Astrocyte (in vitro differentiated cells and primary cell): ENCODE results near the gene CCNI. TPM values are rescaled to one million over a fixed set of nuclear protein-coding genes. Genes with fewer than 3 reads are reported as not detected.

ENCODE experiments used
- DNase-seq: peaks from one replicate; pipeline ENCODE4 v3.0.0-alpha.2; 2010; ENCODE audit warnings: low read depth
- FAIRE-seq: peaks from 2 replicates; lab custom pipeline; 2011; peaks lifted over from hg19 to GRCh38; lab: Jason Lieb, UNC
- H2AFZ ChIP-seq: 2 replicates; pipeline ENCODE4 v1.6.0; 2012; ENCODE audit warnings: low read depth, low read length, inconsistent platforms
- H3K27ac ChIP-seq: 2 replicates; pipeline ENCODE4 v1.5.1; 2011; ENCODE audit warnings: low read depth, low read length, inconsistent platforms
- H3K27me3 ChIP-seq: 2 replicates; pipeline ENCODE4 v1.6.0; 2011; ENCODE audit warnings: low read length, inconsistent platforms; ENCODE audit not compliant: insufficient read depth
- H3K36me3 ChIP-seq: 2 replicates; pipeline ENCODE4 v1.5.1; 2011; ENCODE audit warnings: low read length, inconsistent platforms; ENCODE audit not compliant: insufficient read depth
- H3K4me1 ChIP-seq: 2 replicates; pipeline ENCODE4 v1.5.1; 2011; ENCODE audit warnings: low read length, inconsistent platforms; ENCODE audit not compliant: insufficient read depth
- H3K4me2 ChIP-seq: 2 replicates; pipeline ENCODE4 v1.6.0; 2012; ENCODE audit warnings: low read length, inconsistent platforms
- H3K4me3 ChIP-seq: 2 replicates; pipeline ENCODE4 v1.5.1; 2011; ENCODE audit warnings: low read depth, mild to moderate bottlenecking, low read length, inconsistent platforms; ENCODE audit not compliant: insufficient read depth
- H3K79me2 ChIP-seq: 2 replicates; pipeline ENCODE4 v1.6.0; 2012; ENCODE audit warnings: mild to moderate bottlenecking, low read length, inconsistent platforms; ENCODE audit not compliant: insufficient read depth
- H3K9ac ChIP-seq: 2 replicates; pipeline ENCODE4 v1.6.0; 2012; ENCODE audit warnings: mild to moderate bottlenecking, low read length, inconsistent platforms
- H3K9me3 ChIP-seq: 2 replicates; pipeline ENCODE4 v1.5.1; 2012; ENCODE audit warnings: low read depth, mild to moderate bottlenecking, low read length, inconsistent platforms; ENCODE audit not compliant: insufficient read depth
- H4K20me1 ChIP-seq: 2 replicates; pipeline ENCODE4 v1.6.0; 2012; ENCODE audit warnings: low read length, inconsistent platforms; ENCODE audit not compliant: insufficient read depth
- H3K27ac Mint-ChIP-seq: one replicate; pipeline ENCODE4 v1.8.0; 2021; ENCODE audit warnings: mild to moderate bottlenecking, mixed read lengths; ENCODE audit not compliant: unreplicated experiment
- H3K27me3 Mint-ChIP-seq: one replicate; pipeline ENCODE4 v1.8.0; 2021; ENCODE audit warnings: low read depth, mixed read lengths; ENCODE audit not compliant: unreplicated experiment
- H3K36me3 Mint-ChIP-seq: one replicate; pipeline ENCODE4 v1.8.0; 2021; ENCODE audit warnings: low read depth, mixed read lengths; ENCODE audit not compliant: unreplicated experiment
- H3K4me1 Mint-ChIP-seq: one replicate; pipeline ENCODE4 v1.8.0; 2021; ENCODE audit warnings: low read depth, mixed read lengths; ENCODE audit not compliant: unreplicated experiment
- H3K4me3 Mint-ChIP-seq: one replicate; pipeline ENCODE4 v1.8.0; 2021; ENCODE audit warnings: mild to moderate bottlenecking, moderate library complexity, mixed read lengths; ENCODE audit not compliant: unreplicated experiment
- H3K9me3 Mint-ChIP-seq: one replicate; pipeline ENCODE4 v1.8.0; 2021; ENCODE audit warnings: mild to moderate bottlenecking, mixed read lengths; ENCODE audit not compliant: unreplicated experiment
- CTCF ChIP-seq: IDR thresholded peaks from 2 replicates; pipeline ENCODE4 v1.5.1; 2011; ENCODE audit warnings: low read depth, mild to moderate bottlenecking, inconsistent platforms, low read length, moderate library complexity; ENCODE audit not compliant: insufficient read depth
- EZH2 ChIP-seq: IDR thresholded peaks from 2 replicates; pipeline ENCODE4 v1.6.1; 2012; ENCODE audit warnings: mild to moderate bottlenecking, low read length, inconsistent platforms; ENCODE audit not compliant: insufficient read depth
- total RNA-seq: library from RNA; stranded (reverse); gene quantifications from 2 replicates; pipeline ENCODE4 v1.2.1, GENCODE V29; 2021

Gene CCNI
- total RNA-seq, 1 donor from 2014 or later, result 141 TPM

DNA sequence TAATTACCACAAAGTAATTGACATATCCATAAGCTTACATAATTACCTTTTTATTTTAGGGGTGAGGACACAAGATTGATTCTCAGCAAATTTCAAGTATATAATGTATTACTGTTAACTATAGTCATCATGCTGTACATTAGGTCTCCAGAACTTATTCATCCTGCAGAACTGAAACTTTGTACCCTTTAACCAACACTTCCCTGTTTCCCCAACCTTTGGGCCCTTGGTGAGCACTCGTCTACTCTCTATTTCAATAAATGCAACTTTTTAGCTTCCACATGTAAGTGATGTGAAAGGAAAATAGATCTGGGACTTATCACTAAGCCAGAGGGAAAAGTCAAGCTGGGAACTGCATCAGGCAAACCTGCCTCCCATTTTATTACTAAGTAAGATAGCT lies 47.6 kb upstream of the CCNI start:
- H3K27ac Mint-ChIP-seq, result no peak overlapping the region

GRCh38 chr4:77122656-77123055 lies 46.9 kb upstream of the CCNI start:
- Mint-ChIP-seq H3K4me1 (no peaks in the 10 kb centered on the region), H3K27ac (no peak overlapping the region), H3K9me3 (no peaks in the 10 kb centered on the region), H3K27me3 (peaks cover 16% of the 10 kb centered on the region), H3K36me3 (peaks cover 3% of the 10 kb centered on the region), H3K4me3 (no peak overlapping the region)
- TF ChIP-seq CTCF (no peak), EZH2 (no peak)
- Histone ChIP-seq H4K20me1 (no peaks in the 10 kb centered on the region), H3K27me3 (peaks cover 5% of the 10 kb centered on the region), H3K9me3 (no peaks in the 10 kb centered on the region), H3K4me3 (no peak overlapping the region), H3K36me3 (no peaks in the 10 kb centered on the region), H3K27ac (no peak overlapping the region), H2AFZ (no peak overlapping the region), H3K4me1 (no peaks in the 10 kb centered on the region), H3K79me2 (no peaks in the 10 kb centered on the region), H3K9ac (no peak overlapping the region), H3K4me2 (no peak overlapping the region)
- DNase-seq, result no peak
- no peak for FAIRE-seq

More for the DNA sequence above, 47.6 kb upstream of the CCNI start:
- H3K4me3 Mint-ChIP-seq, result no peak overlapping the region
- Histone ChIP-seq H3K9ac (no peak overlapping the region), H3K27ac (no peak overlapping the region), H3K9me3 (no peaks in the 10 kb centered on the region), H4K20me1 (no peaks in the 10 kb centered on the region), H3K4me3 (no peak overlapping the region), H3K27me3 (peaks cover 5% of the 10 kb centered on the region), H3K79me2 (no peaks in the 10 kb centered on the region), H3K4me2 (no peak overlapping the region), H3K36me3 (no peaks in the 10 kb centered on the region), H2AFZ (no peak overlapping the region), H3K4me1 (no peaks in the 10 kb centered on the region)
- TF ChIP-seq CTCF (no peak), EZH2 (no peak)
- H3K36me3 Mint-ChIP-seq, result peaks cover 3% of the 10 kb centered on the region
- DNase-seq (no peak), FAIRE-seq (no peak)
- H3K4me1 Mint-ChIP-seq, result no peaks in the 10 kb centered on the region
- peaks cover 18% of the 10 kb centered on the region for H3K27me3 Mint-ChIP-seq
- no peaks in the 10 kb centered on the region for H3K9me3 Mint-ChIP-seq

GRCh38 chr4:77121736-77122240 lies 46.0 kb upstream of the CCNI start:
- Histone ChIP-seq H3K4me1 (no peaks in the 10 kb centered on the region), H3K79me2 (no peaks in the 10 kb centered on the region), H3K9me3 (no peaks in the 10 kb centered on the region), H3K4me2 (no peak overlapping the region), H2AFZ (no peak overlapping the region), H4K20me1 (no peaks in the 10 kb centered on the region), H3K9ac (no peak overlapping the region), H3K27me3 (peaks cover 5% of the 10 kb centered on the region), H3K36me3 (no peaks in the 10 kb centered on the region), H3K27ac (no peak overlapping the region), H3K4me3 (no peak overlapping the region)
- no peak for DNase-seq
- H3K9me3 Mint-ChIP-seq, result no peaks in the 10 kb centered on the region
- no peaks in the 10 kb centered on the region for H3K4me1 Mint-ChIP-seq
- FAIRE-seq, result no peak
- peaks cover 16% of the 10 kb centered on the region for H3K27me3 Mint-ChIP-seq
- H3K36me3 Mint-ChIP-seq, result peaks cover 3% of the 10 kb centered on the region
- no peak overlapping the region for H3K27ac Mint-ChIP-seq
- H3K4me3 Mint-ChIP-seq, result no peak overlapping the region
- TF ChIP-seq CTCF (no peak), EZH2 (no peak)
